Measurements from ENCODE around the gene RAB44. TPM values are rescaled to one million over a fixed set of nuclear protein-coding genes. Genes with fewer than 3 reads are reported as not detected.

The RAB44 gene
- total RNA-seq, 1 experiment from 2014 or later, result not detected

GRCh38 chr6:36662380-36662779 lies 35.2 kb upstream of the RAB44 start:
- H2BK15ac ChIP-seq (ENCODE audit: low read depth, low read length), result no peak overlapping the region
- no peak overlapping the region for H4K8ac ChIP-seq (replicated peaks; ENCODE audit: insufficient read length, low read depth, low read length)
- no peak for DNase-seq
- H2AK5ac ChIP-seq (ENCODE audit: insufficient read length, low read length), result no peak overlapping the region
- no CpG with 5 or more reads among the region's 5 CpGs for WGBS (ENCODE audit: extremely low coverage, insufficient read length, low lambda C conversion rate)
- H3K79me1 ChIP-seq (ENCODE audit: insufficient read depth, low read depth, low read length, poor library complexity, severe bottlenecking), result no peaks in the 10 kb centered on the region
- no peak overlapping the region for H4K91ac ChIP-seq (ENCODE audit: insufficient read length, low read depth, low read length)
- no peaks in the 10 kb centered on the region for H4K20me1 ChIP-seq (ENCODE audit: control insufficient read depth, insufficient read depth, insufficient read length)
- H3K4ac ChIP-seq (ENCODE audit: low read depth, low read length), result no peak overlapping the region
- no peak overlapping the region for H3K23ac ChIP-seq (ENCODE audit: insufficient read length, low read depth, low read length)
- no peaks in the 10 kb centered on the region for H3K79me2 ChIP-seq (ENCODE audit: insufficient read depth, low read length)
- H3K27ac Mint-ChIP-seq, result no peak overlapping the region; a peak in 1 of 7 replicates
- TF ChIP-seq CTCF (conservative IDR thresholded peaks at IDR 0.05), result no peak
- H3K27me3 ChIP-seq (ENCODE audit: insufficient read depth, low read length), result no peaks in the 10 kb centered on the region
- no peak overlapping the region for H3K27ac ChIP-seq (ENCODE audit: insufficient read length, low read depth, low read length)
- H2BK12ac ChIP-seq (ENCODE audit: insufficient read length, low read depth, low read length), result no peak overlapping the region
- no peaks in the 10 kb centered on the region for H3K9me3 ChIP-seq (ENCODE audit: control insufficient read depth, low read depth, low read length)
- H2AFZ ChIP-seq (ENCODE audit: low read length), result no peak overlapping the region
- peaks cover 35 to 40% of the 10 kb centered on the region in 2 experiments for H3K4me1 Mint-ChIP-seq
- no peak overlapping the region for H2BK5ac ChIP-seq (ENCODE audit: insufficient read length, low read length)
- no peaks in the 10 kb centered on the region for H3K9me3 Mint-ChIP-seq
- peaks cover 7% of the 10 kb centered on the region; the same call in 1 of the 2 replicates for H3K4me1 ChIP-seq (ENCODE audit: insufficient read depth, low read length)
- no peak overlapping the region for H4K5ac ChIP-seq (ENCODE audit: insufficient read length, low read depth, low read length)
- no peak overlapping the region for H3K9ac ChIP-seq (ENCODE audit: extremely low read depth, insufficient read length, low read length)
- H3K23me2 ChIP-seq (ENCODE audit: insufficient read length, low read depth, low read length, poor library complexity, severe bottlenecking), result no peaks in the 10 kb centered on the region
- H3K4me3 Mint-ChIP-seq, result no peak overlapping the region
- no peaks in the 10 kb centered on the region for H3K36me3 Mint-ChIP-seq (ENCODE audit: insufficient read depth in 1 of 3, low read depth in 3 of 3)
- H3K18ac ChIP-seq (ENCODE audit: insufficient read length, low read depth, low read length), result no peak overlapping the region
- no peak overlapping the region for H3K14ac ChIP-seq (ENCODE audit: insufficient read depth, low read length)
- no peak overlapping the region for H3K56ac ChIP-seq (ENCODE audit: insufficient read length, low read depth, low read length)
- H3T11ph ChIP-seq (ENCODE audit: low read length), result no peak overlapping the region
- no peak overlapping the region for H3K4me2 ChIP-seq (ENCODE audit: insufficient read depth, insufficient read length, low read length)
- no peak overlapping the region for H2BK120ac ChIP-seq (ENCODE audit: low read depth, low read length, poor library complexity, severe bottlenecking)
- peaks cover 4% of the 10 kb centered on the region; the same call in 1 of the 2 replicates for H3K27me3 Mint-ChIP-seq (ENCODE audit: low read depth)
- H2BK20ac ChIP-seq (ENCODE audit: low read depth, low read length, poor library complexity, severe bottlenecking), result no peak overlapping the region
